ENCODE results near the gene PLK1. TPM values are rescaled to one million over a fixed set of nuclear protein-coding genes. Genes with fewer than 3 reads are reported as not detected.

PLK1 gene
- total RNA-seq, 2 experiments from 2014 or later = 132 to 135 TPM

DNA sequence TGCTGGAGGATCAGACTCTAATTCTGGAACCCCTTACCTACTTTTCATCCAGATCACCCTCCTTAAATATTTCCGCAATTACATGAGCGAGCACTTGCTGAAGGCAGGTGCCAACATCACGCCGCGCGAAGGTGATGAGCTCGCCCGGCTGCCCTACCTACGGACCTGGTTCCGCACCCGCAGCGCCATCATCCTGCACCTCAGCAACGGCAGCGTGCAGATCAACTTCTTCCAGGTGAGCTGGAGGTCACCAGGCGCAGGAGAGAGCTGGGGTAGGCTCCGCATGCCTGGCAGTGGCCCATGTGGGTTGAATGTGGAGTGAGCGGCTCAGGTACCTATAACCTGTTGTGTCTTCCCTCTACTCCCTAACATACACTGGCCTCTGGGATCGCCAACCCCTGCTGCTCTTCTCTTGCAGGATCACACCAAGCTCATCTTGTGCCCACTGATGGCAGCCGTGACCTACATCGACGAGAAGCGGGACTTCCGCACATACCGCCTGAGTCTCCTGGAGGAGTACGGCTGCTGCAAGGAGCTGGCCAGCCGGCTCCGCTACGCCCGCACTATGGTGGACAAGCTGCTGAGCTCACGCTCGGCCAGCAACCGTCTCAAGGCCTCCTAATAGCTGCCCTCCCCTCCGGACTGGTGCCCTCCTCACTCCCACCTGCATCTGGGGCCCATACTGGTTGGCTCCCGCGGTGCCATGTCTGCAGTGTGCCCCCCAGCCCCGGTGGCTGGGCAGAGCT, 10.9 kb downstream of the PLK1 start:
- H3K27ac Mint-ChIP-seq = no peak overlapping the region
- no peak overlapping the region for H3K4me3 Mint-ChIP-seq
- ATAC-seq = no peak
- H3K4me1 Mint-ChIP-seq = peaks cover 5% of the 10 kb centered on the region
- no peak for DNase-seq
- H3K9me3 Mint-ChIP-seq (ENCODE audit: low read depth) = no peaks in the 10 kb centered on the region
- no peaks in the 10 kb centered on the region for H3K27me3 Mint-ChIP-seq
- CTCF ChIA-PET = interaction anchor here (1.2 kb wide), 1 partner anchor 19 kb away, joined by 3 read pairs; no protein-coding TSS in a partner anchor
- peaks cover 58% of the 10 kb centered on the region for H3K36me3 Mint-ChIP-seq

DNA sequence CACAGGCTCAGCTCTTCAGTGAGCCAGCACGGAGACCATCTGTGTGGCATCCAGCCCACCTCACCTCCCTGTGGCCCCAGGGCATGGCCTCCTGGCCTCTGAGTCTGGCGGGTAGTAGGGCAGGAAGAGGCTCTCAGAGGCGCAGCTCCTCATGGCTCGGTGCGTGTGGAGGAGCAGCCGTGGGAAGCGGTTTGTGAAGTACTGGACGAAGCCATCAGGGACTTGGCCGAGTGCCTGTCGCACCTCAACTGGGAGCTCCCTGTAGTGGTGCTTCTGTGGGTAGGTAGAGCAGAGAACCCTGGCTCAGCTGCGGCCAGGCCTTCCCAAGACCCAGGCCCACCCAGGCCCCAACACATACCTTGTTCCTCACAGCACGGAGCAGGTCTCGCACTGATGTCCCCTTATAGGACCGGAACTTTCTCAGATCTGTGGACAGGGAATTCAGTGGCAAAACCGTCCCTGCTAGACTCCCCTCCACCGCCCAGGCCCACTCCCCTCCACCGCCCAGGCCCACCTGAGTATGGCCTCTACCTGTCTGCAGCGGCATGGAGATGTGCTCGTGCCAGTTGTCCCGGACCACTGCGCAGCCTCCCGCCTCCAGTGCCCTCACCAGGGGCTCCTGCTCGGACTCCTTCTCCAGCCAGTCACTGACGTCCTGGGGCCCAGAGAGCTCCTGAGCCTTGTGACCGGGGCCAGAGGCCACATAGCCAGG, 12.2 kb downstream of the PLK1 start:
- H3K4me3 Mint-ChIP-seq = no peak overlapping the region
- H3K4me1 Mint-ChIP-seq = peaks cover 2% of the 10 kb centered on the region
- H3K36me3 Mint-ChIP-seq = peaks cover 50% of the 10 kb centered on the region
- H3K27ac Mint-ChIP-seq = no peak overlapping the region
- ATAC-seq (no peak), DNase-seq (no peak)
- no peaks in the 10 kb centered on the region for H3K9me3 Mint-ChIP-seq (ENCODE audit: low read depth)
- CTCF ChIA-PET = no interaction called here
- no peaks in the 10 kb centered on the region for H3K27me3 Mint-ChIP-seq

DNA sequence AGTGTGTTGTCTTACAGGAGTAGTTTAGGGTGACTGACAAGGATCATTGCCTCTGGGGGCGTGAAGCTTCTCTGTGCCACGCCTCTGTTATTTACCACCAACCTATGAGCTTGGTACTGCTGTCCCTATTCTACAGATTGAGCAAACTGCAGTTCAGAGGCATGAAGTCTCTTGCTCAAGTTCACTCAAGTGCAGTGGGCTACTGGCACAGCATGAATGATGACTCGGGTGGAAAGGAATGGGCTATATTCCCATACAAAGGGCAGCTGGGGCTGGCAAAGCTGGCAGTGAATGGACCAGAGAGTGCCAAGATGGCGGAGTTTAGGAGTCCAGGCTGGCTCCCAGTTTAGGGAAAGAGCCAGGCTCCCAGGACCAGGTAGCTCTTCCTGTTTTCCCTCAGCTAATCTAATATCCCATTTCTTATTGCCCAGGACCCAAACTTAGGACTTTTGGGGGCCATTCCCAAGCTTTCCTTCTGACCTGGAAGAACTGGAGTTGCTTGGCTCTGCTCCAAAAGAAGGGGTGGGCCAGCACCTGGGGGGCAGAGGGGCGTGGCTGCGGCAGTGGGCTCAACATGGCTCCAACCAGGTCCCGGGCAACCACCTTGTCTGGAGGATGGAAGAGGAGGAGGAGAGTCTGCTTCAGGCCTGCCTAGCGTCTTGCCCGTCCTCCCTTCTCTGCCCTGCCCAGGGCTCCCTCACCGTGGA, 12.9 kb downstream of the PLK1 start:
- no peaks in the 10 kb centered on the region for H3K9me3 Mint-ChIP-seq (ENCODE audit: low read depth)
- no peak overlapping the region for H3K4me3 Mint-ChIP-seq
- H3K4me1 Mint-ChIP-seq = peaks cover 2% of the 10 kb centered on the region
- ATAC-seq (no peak), DNase-seq (no peak)
- H3K36me3 Mint-ChIP-seq = peaks cover 46% of the 10 kb centered on the region
- CTCF ChIA-PET = no interaction called here
- no peaks in the 10 kb centered on the region for H3K27me3 Mint-ChIP-seq
- no peak overlapping the region for H3K27ac Mint-ChIP-seq

- no peak overlapping the region for H3K4me3 Mint-ChIP-seq
- H3K36me3 Mint-ChIP-seq = peaks cover 40% of the 10 kb centered on the region
- DNase-seq (no peak), ATAC-seq (no peak)
- no peaks in the 10 kb centered on the region for H3K4me1 Mint-ChIP-seq
- no peaks in the 10 kb centered on the region for H3K9me3 Mint-ChIP-seq (ENCODE audit: low read depth)
- no peaks in the 10 kb centered on the region for H3K27me3 Mint-ChIP-seq
- no peak overlapping the region for H3K27ac Mint-ChIP-seq
- CTCF ChIA-PET = interaction anchor here (0.5 to 1.5 kb wide), 2 partner anchors 16 to 36 kb away, joined by 3 read pairs; no protein-coding TSS in a partner anchor
These were observed 13.6 kb downstream of the PLK1 start for GRCh38 chr16:23692190-23692837.

- peaks cover 22% of the 10 kb centered on the region for H3K36me3 Mint-ChIP-seq
- CTCF ChIA-PET = interaction anchor here (0.6 kb wide), 1 partner anchor 147 kb away, joined by 3 read pairs; no protein-coding TSS in a partner anchor
- peaks cover 11% of the 10 kb centered on the region for H3K4me1 Mint-ChIP-seq
- no peaks in the 10 kb centered on the region for H3K9me3 Mint-ChIP-seq (ENCODE audit: low read depth)
- H3K27me3 Mint-ChIP-seq = no peaks in the 10 kb centered on the region
- no peak overlapping the region for H3K27ac Mint-ChIP-seq
- no peak overlapping the region for H3K4me3 Mint-ChIP-seq
- no peak for DNase-seq
- no peak for ATAC-seq
These were observed 15.6 kb downstream of the PLK1 start for GRCh38 chr16:23694265-23694643.

DNA sequence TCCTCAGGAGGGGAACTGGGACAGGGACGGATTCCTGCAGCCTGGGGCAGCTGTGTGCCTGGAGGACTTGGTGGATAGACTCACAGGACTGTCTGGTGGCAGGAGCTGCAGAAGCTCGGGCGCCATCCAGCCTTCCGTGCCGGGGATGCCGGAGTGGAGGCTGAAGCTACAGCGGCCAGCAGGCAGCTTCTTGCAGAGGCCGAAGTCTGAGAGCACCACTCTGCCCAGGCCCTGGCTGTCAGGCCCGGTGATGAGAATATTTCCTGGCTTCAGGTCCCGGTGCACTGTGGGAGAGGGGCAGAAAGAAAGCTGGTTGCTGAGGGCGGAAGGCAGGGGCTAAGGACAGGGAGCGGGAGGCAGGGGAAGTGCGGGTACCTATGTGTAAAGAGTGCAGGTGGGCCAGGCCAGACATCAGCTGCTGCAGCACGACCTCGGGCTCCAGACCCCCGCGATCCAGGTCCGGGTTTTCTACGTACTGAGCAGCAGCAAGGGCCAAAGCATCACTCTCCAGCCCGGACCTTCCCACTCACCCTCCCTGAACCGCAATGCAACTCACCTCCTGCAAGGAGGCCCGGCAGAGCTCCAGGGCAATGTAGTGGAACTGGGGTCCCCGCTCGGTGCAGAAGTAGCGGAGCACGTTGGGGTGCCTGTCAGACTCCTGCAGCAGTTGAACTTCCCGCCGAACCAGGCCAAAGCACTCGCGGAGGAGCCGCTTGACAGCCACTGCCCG, 16.1 kb downstream of the PLK1 start:
- peaks cover 17% of the 10 kb centered on the region for H3K36me3 Mint-ChIP-seq
- H3K27me3 Mint-ChIP-seq = no peaks in the 10 kb centered on the region
- no peak for DNase-seq
- peaks cover 14% of the 10 kb centered on the region for H3K4me1 Mint-ChIP-seq
- H3K9me3 Mint-ChIP-seq (ENCODE audit: low read depth) = no peaks in the 10 kb centered on the region
- H3K27ac Mint-ChIP-seq = no peak overlapping the region
- ATAC-seq = no peak
- no peak overlapping the region for H3K4me3 Mint-ChIP-seq
- CTCF ChIA-PET = interaction anchor here (0.6 to 1.4 kb wide), 2 partner anchors 8 to 146 kb away, joined by 3 to 5 read pairs; no protein-coding TSS in a partner anchor

GRCh38 chr16:23695756-23696155, 17.1 kb downstream of the PLK1 start:
- H3K36me3 Mint-ChIP-seq = peaks cover 10% of the 10 kb centered on the region
- peaks cover 14% of the 10 kb centered on the region for H3K4me1 Mint-ChIP-seq
- no peaks in the 10 kb centered on the region for H3K27me3 Mint-ChIP-seq
- DNase-seq = no peak
- ATAC-seq = no peak
- no peak overlapping the region for H3K27ac Mint-ChIP-seq
- H3K4me3 Mint-ChIP-seq = no peak overlapping the region
- H3K9me3 Mint-ChIP-seq (ENCODE audit: low read depth) = no peaks in the 10 kb centered on the region
- CTCF ChIA-PET = interaction anchor here (1.4 kb wide), 1 partner anchor 9 kb away, joined by 5 read pairs; no protein-coding TSS in a partner anchor

DNA sequence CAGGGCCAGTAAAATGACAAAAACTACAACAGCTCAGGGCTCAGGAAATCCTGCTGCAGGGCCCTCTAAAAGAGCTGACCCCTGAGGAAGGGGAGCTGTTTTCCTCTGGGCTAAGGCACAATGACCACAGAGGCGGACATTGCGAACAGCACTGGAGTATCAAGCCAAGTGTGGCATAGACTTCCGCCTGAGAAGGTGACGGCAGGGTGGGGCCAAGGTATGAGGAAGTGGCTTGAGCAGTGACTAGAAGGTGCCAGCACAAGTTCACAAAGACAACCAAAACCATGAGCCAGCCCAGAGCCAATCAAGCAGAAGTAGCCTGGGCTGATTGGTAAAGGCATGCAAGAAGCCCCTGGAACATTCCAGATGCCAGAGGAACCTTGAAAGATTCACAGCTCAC, 20.4 kb downstream of the PLK1 start:
- Mint-ChIP-seq H3K4me1 (peaks cover 14% of the 10 kb centered on the region), H3K36me3 (no peaks in the 10 kb centered on the region), H3K4me3 (no peak overlapping the region), H3K27me3 (peaks cover 11% of the 10 kb centered on the region), H3K9me3 (ENCODE audit: low read depth) (peaks cover 9% of the 10 kb centered on the region), H3K27ac (no peak overlapping the region)
- CTCF ChIA-PET = no interaction called here
- peak; percentile 66 for DNase-seq
- ATAC-seq = peak; percentile 77

DNA sequence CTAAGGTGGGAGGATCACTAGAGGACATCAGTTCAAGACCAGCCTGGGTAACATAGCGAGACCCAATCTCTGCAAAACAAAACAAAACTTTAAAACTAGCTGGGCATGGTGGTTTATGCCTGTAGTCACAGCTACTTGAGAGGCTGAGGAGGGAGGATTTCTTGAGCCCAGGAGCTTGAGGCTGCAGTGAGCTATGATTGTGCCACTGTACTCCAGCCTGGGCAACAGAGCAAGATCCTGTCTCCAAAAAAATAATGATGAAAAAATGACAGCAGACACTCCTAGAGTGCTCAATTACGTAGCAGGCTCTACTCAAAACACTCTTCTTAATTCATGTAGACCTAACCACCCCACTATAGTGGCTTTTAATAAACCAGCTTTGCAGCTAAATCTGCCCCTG, 21.4 kb downstream of the PLK1 start:
- Mint-ChIP-seq H3K27ac (no peak overlapping the region), H3K27me3 (peaks cover 11% of the 10 kb centered on the region), H3K4me1 (peaks cover 14% of the 10 kb centered on the region), H3K36me3 (no peaks in the 10 kb centered on the region), H3K9me3 (ENCODE audit: low read depth) (peaks cover 9% of the 10 kb centered on the region), H3K4me3 (no peak overlapping the region)
- CTCF ChIA-PET = interaction anchor here (1.2 kb wide), 1 partner anchor 28 kb away, joined by 3 read pairs; no protein-coding TSS in a partner anchor
- ATAC-seq = no peak
- no peak for DNase-seq

DNA sequence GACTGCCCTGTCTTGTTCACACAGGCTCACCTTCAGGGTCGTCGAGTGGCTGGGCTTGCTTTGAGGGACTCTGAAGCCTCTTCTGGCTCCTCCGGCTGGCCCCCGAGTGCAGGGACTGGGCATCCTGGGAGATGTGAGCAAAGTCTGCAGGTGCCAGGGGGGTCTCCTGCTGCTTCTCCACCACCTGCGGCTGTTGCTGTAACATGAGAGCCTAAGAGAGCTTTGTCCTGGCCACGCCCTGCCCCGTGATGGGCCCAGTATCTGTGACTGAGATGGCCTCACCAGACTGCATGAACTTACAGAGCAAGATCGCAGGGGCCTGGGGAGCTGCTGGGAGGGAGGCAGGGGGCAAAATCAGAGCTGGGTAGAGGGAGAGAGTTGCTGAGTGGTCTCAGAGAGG, 21.8 kb downstream of the PLK1 start:
- Mint-ChIP-seq H3K36me3 (no peaks in the 10 kb centered on the region), H3K27me3 (peaks cover 11% of the 10 kb centered on the region), H3K9me3 (ENCODE audit: low read depth) (peaks cover 9% of the 10 kb centered on the region), H3K4me3 (no peak overlapping the region), H3K27ac (no peak overlapping the region), H3K4me1 (peaks cover 14% of the 10 kb centered on the region)
- DNase-seq (no peak), ATAC-seq (no peak)
- CTCF ChIA-PET = interaction anchor here (1.0 to 1.2 kb wide), 2 partner anchors 9 to 28 kb away, joined by 3 read pairs; no protein-coding TSS in a partner anchor

DNA sequence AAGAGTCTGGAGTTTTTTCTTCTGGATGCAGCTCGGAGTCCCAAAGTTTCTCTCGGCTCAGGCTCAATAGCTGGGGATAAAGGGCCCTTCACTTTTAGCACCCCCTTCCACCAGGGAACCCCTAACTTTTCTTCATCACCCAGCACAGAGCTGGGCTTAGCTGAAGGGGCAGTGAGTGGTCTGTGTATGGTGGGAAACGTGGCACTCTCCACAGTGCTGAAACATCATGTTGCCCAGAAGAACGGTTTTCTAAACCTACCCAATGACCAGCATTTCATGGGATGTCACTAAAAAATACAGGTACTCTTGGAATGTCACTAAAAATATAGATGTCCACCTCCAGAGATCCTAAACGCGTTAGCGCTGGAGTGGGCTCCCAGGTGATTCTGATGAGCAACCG, 22.4 kb downstream of the PLK1 start:
- Mint-ChIP-seq H3K4me3 (no peak overlapping the region), H3K36me3 (no peaks in the 10 kb centered on the region), H3K27ac (no peak overlapping the region), H3K9me3 (ENCODE audit: low read depth) (peaks cover 9% of the 10 kb centered on the region), H3K27me3 (peaks cover 11% of the 10 kb centered on the region), H3K4me1 (peaks cover 14% of the 10 kb centered on the region)
- DNase-seq (no peak), ATAC-seq (no peak)
- CTCF ChIA-PET = interaction anchor here (1.0 to 1.2 kb wide), 2 partner anchors 8 to 27 kb away, joined by 3 read pairs; no protein-coding TSS in a partner anchor

- no peaks in the 10 kb centered on the region for H3K36me3 Mint-ChIP-seq
- DNase-seq (no peak), ATAC-seq (no peak)
- peaks cover 14% of the 10 kb centered on the region for H3K4me1 Mint-ChIP-seq
- peaks cover 9% of the 10 kb centered on the region for H3K9me3 Mint-ChIP-seq (ENCODE audit: low read depth)
- H3K4me3 Mint-ChIP-seq = no peak overlapping the region
- CTCF ChIA-PET = no interaction called here
- H3K27me3 Mint-ChIP-seq = peaks cover 11% of the 10 kb centered on the region
- H3K27ac Mint-ChIP-seq = no peak overlapping the region
These were observed 24.3 kb downstream of the PLK1 start for GRCh38 chr16:23702951-23703350.
